ENCODE measurements around the gene AHRR.
"Not testable (repeated sequence)": the region's sequence is repeated elsewhere in the genome, so short reads cannot be mapped to it uniquely, and the experiment has no call there.

Gene AHRR

GRCh38 chr5:366541-367357 is 45.2 kb downstream of the AHRR start:
- no peak overlapping the region for H3K27ac ChIP-seq (ENCODE audit: low read length)
- H3K9ac ChIP-seq (ENCODE audit: low read depth, low read length): no peak overlapping the region
- no peaks in the 10 kb centered on the region for H3K36me3 ChIP-seq (ENCODE audit: insufficient read depth, low read depth, low read length)
- H3K4me3 ChIP-seq (ENCODE audit: low read length): no peak overlapping the region
- H3K4me1 ChIP-seq (ENCODE audit: insufficient read depth, low read length): peaks cover 3% of the 10 kb centered on the region; the same call in 1 of the 2 replicates
- peaks cover 4% of the 10 kb centered on the region; the same call in 1 of the 2 replicates for H3K27me3 ChIP-seq (ENCODE audit: insufficient read depth, low read length)
- no peaks in the 10 kb centered on the region for H3K9me3 ChIP-seq (ENCODE audit: insufficient read depth, low read depth, low read length)

GRCh38 chr5:367358-368130 is 46.0 kb downstream of the AHRR start:
- Histone ChIP-seq H3K27ac (ENCODE audit: low read length) (no peak overlapping the region), H3K36me3 (ENCODE audit: insufficient read depth, low read depth, low read length) (no peaks in the 10 kb centered on the region), H3K27me3 (ENCODE audit: insufficient read depth, low read length) (peaks cover 7% of the 10 kb centered on the region), H3K4me1 (ENCODE audit: insufficient read depth, low read length) (peaks cover 3% of the 10 kb centered on the region; the same call in 1 of the 2 replicates), H3K4me3 (ENCODE audit: low read length) (no peak overlapping the region), H3K9me3 (ENCODE audit: insufficient read depth, low read depth, low read length) (no peaks in the 10 kb centered on the region), H3K9ac (ENCODE audit: low read depth, low read length) (no peak overlapping the region)

- Histone ChIP-seq H3K27ac (ENCODE audit: low read length) (no peak overlapping the region), H3K4me3 (ENCODE audit: low read length) (no peak overlapping the region), H3K9ac (ENCODE audit: low read depth, low read length) (no peak overlapping the region)
These were observed 46.9 kb downstream of the AHRR start for GRCh38 chr5:368183-369084.

GRCh38 chr5:369151-369868 is 47.8 kb downstream of the AHRR start:
- Histone ChIP-seq H3K36me3 (ENCODE audit: insufficient read depth, low read depth, low read length) (no peaks in the 10 kb centered on the region), H3K27ac (ENCODE audit: low read length) (no peak overlapping the region), H3K27me3 (ENCODE audit: insufficient read depth, low read length) (peaks cover 23% of the 10 kb centered on the region), H3K9me3 (ENCODE audit: insufficient read depth, low read depth, low read length) (no peaks in the 10 kb centered on the region), H3K9ac (ENCODE audit: low read depth, low read length) (no peak overlapping the region), H3K4me1 (ENCODE audit: insufficient read depth, low read length) (peaks cover 3% of the 10 kb centered on the region; the same call in 1 of the 2 replicates), H3K4me3 (ENCODE audit: low read length) (no peak overlapping the region)

More at GRCh38 chr5:368183-369084, 46.9 kb downstream of the AHRR start:
- Histone ChIP-seq H3K36me3 (ENCODE audit: insufficient read depth, low read depth, low read length) (no peaks in the 10 kb centered on the region), H3K9me3 (ENCODE audit: insufficient read depth, low read depth, low read length) (no peaks in the 10 kb centered on the region), H3K4me1 (ENCODE audit: insufficient read depth, low read length) (peaks cover 3% of the 10 kb centered on the region; the same call in 1 of the 2 replicates), H3K27me3 (ENCODE audit: insufficient read depth, low read length) (peaks cover 16% of the 10 kb centered on the region)

- H3K4me3 ChIP-seq (ENCODE audit: low read length); H3K9ac ChIP-seq (ENCODE audit: low read depth, low read length); H3K9me3 ChIP-seq (ENCODE audit: insufficient read depth, low read depth, low read length): not testable (repeated sequence)
These were observed 48.3 kb downstream of the AHRR start for GRCh38 chr5:369869-370236.

GRCh38 chr5:370311-370958 is 48.9 kb downstream of the AHRR start:
- Histone ChIP-seq H3K27ac (ENCODE audit: low read length) (no peak overlapping the region), H3K27me3 (ENCODE audit: insufficient read depth, low read length) (peaks cover 34% of the 10 kb centered on the region), H3K4me1 (ENCODE audit: insufficient read depth, low read length) (peaks cover 3% of the 10 kb centered on the region; the same call in 1 of the 2 replicates), H3K36me3 (ENCODE audit: insufficient read depth, low read depth, low read length) (no peaks in the 10 kb centered on the region), H3K9me3 (ENCODE audit: insufficient read depth, low read depth, low read length) (no peaks in the 10 kb centered on the region), H3K4me3 (ENCODE audit: low read length) (no peak overlapping the region), H3K9ac (ENCODE audit: low read depth, low read length) (no peak overlapping the region)

More at GRCh38 chr5:369869-370236, 48.3 kb downstream of the AHRR start:
- H3K4me1 ChIP-seq (ENCODE audit: insufficient read depth, low read length); H3K36me3 ChIP-seq (ENCODE audit: insufficient read depth, low read depth, low read length); H3K27ac ChIP-seq (ENCODE audit: low read length): not testable (repeated sequence)
- peaks cover 28% of the 10 kb centered on the region for H3K27me3 ChIP-seq (ENCODE audit: insufficient read depth, low read length)

- Histone ChIP-seq H3K9me3 (ENCODE audit: insufficient read depth, low read depth, low read length) (no peaks in the 10 kb centered on the region), H3K36me3 (ENCODE audit: insufficient read depth, low read depth, low read length) (no peaks in the 10 kb centered on the region), H3K4me1 (ENCODE audit: insufficient read depth, low read length) (peaks cover 3% of the 10 kb centered on the region; the same call in 1 of the 2 replicates), H3K27ac (ENCODE audit: low read length) (no peak overlapping the region), H3K9ac (ENCODE audit: low read depth, low read length) (no peak overlapping the region), H3K4me3 (ENCODE audit: low read length) (no peak overlapping the region), H3K27me3 (ENCODE audit: insufficient read depth, low read length) (peaks cover 38% of the 10 kb centered on the region)
These were observed 49.7 kb downstream of the AHRR start for GRCh38 chr5:370959-371810.

- Histone ChIP-seq H3K4me3 (ENCODE audit: low read length) (no peak overlapping the region), H3K27ac (ENCODE audit: low read length) (no peak overlapping the region), H3K4me1 (ENCODE audit: insufficient read depth, low read length) (peaks cover 3% of the 10 kb centered on the region; the same call in 1 of the 2 replicates), H3K9me3 (ENCODE audit: insufficient read depth, low read depth, low read length) (no peaks in the 10 kb centered on the region), H3K36me3 (ENCODE audit: insufficient read depth, low read depth, low read length) (no peaks in the 10 kb centered on the region), H3K9ac (ENCODE audit: low read depth, low read length) (no peak overlapping the region), H3K27me3 (ENCODE audit: insufficient read depth, low read length) (peaks cover 38% of the 10 kb centered on the region)
These were observed 50.5 kb downstream of the AHRR start for GRCh38 chr5:371811-372555.

GRCh38 chr5:372556-372995 is 51.1 kb downstream of the AHRR start:
- Histone ChIP-seq H3K4me3 (ENCODE audit: low read length) (no peak overlapping the region), H3K9ac (ENCODE audit: low read depth, low read length) (no peak overlapping the region), H3K27me3 (ENCODE audit: insufficient read depth, low read length) (peaks cover 38% of the 10 kb centered on the region), H3K27ac (ENCODE audit: low read length) (no peak overlapping the region), H3K9me3 (ENCODE audit: insufficient read depth, low read depth, low read length) (no peaks in the 10 kb centered on the region), H3K36me3 (ENCODE audit: insufficient read depth, low read depth, low read length) (no peaks in the 10 kb centered on the region), H3K4me1 (ENCODE audit: insufficient read depth, low read length) (peaks cover 3% of the 10 kb centered on the region; the same call in 1 of the 2 replicates)

All from iPS-20b (cell line).